Nephron progenitor cell (in vitro differentiated cells): ENCODE data around the gene CAMKK2.

ENCODE experiments used
- DNase-seq: peaks from one replicate; pipeline ENCODE4 v3.0.0; 2021
- H3K27ac Mint-ChIP-seq: 2 replicates; pipeline ENCODE4 v1.8.0; 2021; ENCODE audit warnings: mild to moderate bottlenecking, moderate library complexity, mixed read lengths
- H3K27me3 Mint-ChIP-seq: 2 replicates; pipeline ENCODE4 v1.8.0; 2021; ENCODE audit warnings: mild to moderate bottlenecking, low read depth, mixed read lengths; ENCODE audit not compliant: poor library complexity
- H3K36me3 Mint-ChIP-seq: 2 replicates; pipeline ENCODE4 v1.8.0; 2021; ENCODE audit warnings: low read depth, mixed read lengths
- H3K4me1 Mint-ChIP-seq: 2 replicates; pipeline ENCODE4 v1.8.0; 2021; ENCODE audit warnings: mixed read lengths
- H3K4me3 Mint-ChIP-seq: 2 replicates; pipeline ENCODE4 v1.8.0; 2021; ENCODE audit warnings: mild to moderate bottlenecking, moderate library complexity, mixed read lengths
- H3K9me3 Mint-ChIP-seq: 2 replicates; pipeline ENCODE4 v1.8.0; 2021; ENCODE audit warnings: mild to moderate bottlenecking, moderate library complexity, mixed read lengths
- TF ChIP-seq, protein P1 (sequence below): fragments of 200-600 bp; sonication (generic); IDR thresholded peaks from 2 replicates; pipeline ENCODE4 v1.5.0; 2021; ENCODE audit warnings: antibody characterized with exemption

The CAMKK2 gene

DNA sequence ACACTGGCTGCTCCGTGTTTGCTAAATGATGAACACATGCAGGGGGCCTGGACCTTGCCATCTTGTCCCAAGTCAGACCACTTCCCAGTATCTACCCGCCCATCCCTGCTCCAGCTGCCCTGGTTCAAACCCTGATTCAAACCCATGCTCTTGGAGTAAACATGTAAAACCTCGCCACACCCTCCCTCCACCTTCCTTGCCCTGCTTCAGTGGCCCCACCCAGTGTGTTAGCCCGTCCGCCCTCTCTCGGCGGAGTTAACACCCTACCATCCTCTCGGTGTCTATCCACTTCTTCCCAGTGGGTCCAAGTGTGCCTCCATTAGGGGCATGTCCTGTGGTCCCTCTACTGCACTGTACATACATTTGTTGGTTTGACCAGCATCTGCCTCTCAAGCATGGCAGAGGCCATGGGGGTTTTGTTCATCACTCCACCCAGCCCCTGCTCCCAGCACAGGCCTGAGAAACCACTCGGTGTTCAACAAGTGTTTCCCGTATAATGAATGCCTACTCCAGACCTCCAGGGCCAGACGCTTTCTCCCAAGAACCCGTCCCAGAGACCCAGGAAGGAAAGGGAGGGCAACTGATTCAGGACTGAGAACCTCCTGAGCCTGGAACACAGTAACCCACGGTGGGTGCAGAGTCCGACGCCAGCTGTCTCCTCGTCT lies 49.5 kb downstream of the CAMKK2 start:
- Mint-ChIP-seq H3K36me3 (peaks cover 40% of the 10 kb centered on the region), H3K27ac (peak overlapping the region; percentile 74), H3K27me3 (no peaks in the 10 kb centered on the region)

DNA sequence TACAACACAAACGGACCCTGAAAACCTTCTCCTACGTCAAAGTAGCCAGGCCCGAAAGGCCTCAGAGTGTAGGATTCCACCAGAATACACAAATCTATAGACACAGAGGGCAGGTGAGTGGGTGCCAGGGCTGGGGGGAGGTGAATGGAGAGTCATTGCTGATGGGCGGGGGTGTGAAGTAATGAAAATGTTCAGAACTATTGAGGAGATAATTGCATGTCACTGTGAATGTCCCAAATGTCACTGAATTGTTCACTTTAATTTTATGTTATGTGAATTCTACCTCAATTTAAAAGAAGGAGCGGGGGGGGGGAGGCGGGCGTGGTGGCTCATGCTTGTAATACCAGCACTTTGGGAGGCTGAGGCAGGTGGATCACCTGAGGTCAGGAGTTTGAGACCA lies 50.6 kb downstream of the CAMKK2 start:
- TF ChIP-seq, protein P1, sequence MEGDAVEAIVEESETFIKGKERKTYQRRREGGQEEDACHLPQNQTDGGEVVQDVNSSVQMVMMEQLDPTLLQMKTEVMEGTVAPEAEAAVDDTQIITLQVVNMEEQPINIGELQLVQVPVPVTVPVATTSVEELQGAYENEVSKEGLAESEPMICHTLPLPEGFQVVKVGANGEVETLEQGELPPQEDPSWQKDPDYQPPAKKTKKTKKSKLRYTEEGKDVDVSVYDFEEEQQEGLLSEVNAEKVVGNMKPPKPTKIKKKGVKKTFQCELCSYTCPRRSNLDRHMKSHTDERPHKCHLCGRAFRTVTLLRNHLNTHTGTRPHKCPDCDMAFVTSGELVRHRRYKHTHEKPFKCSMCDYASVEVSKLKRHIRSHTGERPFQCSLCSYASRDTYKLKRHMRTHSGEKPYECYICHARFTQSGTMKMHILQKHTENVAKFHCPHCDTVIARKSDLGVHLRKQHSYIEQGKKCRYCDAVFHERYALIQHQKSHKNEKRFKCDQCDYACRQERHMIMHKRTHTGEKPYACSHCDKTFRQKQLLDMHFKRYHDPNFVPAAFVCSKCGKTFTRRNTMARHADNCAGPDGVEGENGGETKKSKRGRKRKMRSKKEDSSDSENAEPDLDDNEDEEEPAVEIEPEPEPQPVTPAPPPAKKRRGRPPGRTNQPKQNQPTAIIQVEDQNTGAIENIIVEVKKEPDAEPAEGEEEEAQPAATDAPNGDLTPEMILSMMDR, result no peak
- Mint-ChIP-seq H3K36me3 (peaks cover 37% of the 10 kb centered on the region), H3K27ac (no peak overlapping the region), H3K9me3 (no peaks in the 10 kb centered on the region), H3K27me3 (no peaks in the 10 kb centered on the region), H3K4me1 (peaks cover 34% of the 10 kb centered on the region), H3K4me3 (no peak overlapping the region)
- DNase-seq, result no peak

More for the DNA sequence above, 49.5 kb downstream of the CAMKK2 start:
- no peak for DNase-seq
- H3K4me3 Mint-ChIP-seq, result no peak overlapping the region
- TF ChIP-seq, protein P1, result no peak
- peaks cover 23% of the 10 kb centered on the region for H3K4me1 Mint-ChIP-seq
- H3K9me3 Mint-ChIP-seq, result no peaks in the 10 kb centered on the region

DNA sequence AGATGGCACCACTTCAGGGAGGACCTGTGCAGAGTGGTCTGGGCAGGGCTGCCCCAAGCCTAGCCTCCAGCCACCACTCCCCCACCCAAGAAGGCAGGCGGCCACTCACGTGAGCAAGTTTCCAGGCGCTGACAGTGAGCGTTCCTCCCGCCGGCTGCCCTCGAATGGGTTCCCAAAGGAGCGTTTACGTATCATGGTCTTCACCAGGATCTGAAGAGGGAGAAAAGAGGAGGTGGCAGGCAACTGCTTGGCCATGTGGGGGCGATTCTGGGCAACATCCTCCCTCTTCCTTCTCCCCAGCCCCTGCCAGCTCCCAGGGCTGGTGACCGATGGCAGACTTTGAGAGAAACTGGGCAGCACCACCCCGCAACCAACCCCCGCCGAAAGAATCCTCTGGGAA lies 51.5 kb downstream of the CAMKK2 start:
- H3K27me3 Mint-ChIP-seq, result no peaks in the 10 kb centered on the region
- TF ChIP-seq, protein P1, result no peak
- H3K4me1 Mint-ChIP-seq, result peaks cover 39% of the 10 kb centered on the region

DNA sequence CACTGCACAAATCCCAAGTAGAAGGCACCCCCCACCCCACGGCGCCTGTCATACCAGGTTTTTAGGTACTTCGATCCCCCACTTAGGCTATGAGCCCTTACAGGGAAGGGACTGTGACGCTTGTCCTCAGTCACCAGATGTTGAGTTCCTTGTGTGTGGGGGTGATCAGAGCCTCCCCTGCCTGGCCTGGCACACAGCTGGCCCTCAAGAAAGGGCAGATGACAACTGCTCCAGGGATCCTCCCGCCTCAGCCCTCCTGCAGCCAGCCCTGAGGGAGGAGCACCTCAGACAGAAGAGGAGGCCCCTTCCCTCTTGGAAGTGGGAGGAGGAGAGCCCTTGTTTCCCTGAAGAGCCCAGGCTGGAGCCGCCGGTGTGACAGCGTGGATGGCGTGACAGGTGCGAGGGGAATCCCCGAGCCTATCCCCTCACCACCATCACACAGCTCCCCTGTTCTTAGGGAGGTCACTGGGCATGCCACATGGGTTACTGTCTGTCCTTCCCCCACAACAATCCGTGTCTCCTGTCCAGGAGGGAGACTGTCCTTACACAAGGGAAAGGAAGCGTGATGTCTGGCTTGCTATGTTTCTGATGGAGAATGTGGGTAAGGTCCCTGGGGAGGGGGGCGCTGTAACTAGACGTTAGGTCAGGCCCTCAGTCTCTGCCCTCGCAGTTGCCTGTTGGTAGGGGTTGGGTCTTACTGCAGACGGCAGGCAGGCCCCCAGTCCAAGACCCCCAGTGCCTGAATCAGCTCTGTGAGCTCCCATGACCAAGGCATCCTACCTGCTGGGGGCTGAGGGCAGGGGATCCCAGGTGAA lies 55.1 kb downstream of the CAMKK2 start:
- H3K36me3 Mint-ChIP-seq, result peaks cover 30% of the 10 kb centered on the region
- TF ChIP-seq, protein P1, result no peak
- peaks cover 48% of the 10 kb centered on the region for H3K4me1 Mint-ChIP-seq
- H3K27ac Mint-ChIP-seq, result peak overlapping the region; percentile 71
- peak overlapping the region; percentile 5 for H3K4me3 Mint-ChIP-seq
- no peaks in the 10 kb centered on the region for H3K27me3 Mint-ChIP-seq
- no peak for DNase-seq
- no peaks in the 10 kb centered on the region for H3K9me3 Mint-ChIP-seq

More for the DNA sequence above, 51.5 kb downstream of the CAMKK2 start:
- H3K4me3 Mint-ChIP-seq, result no peak overlapping the region
- peaks cover 36% of the 10 kb centered on the region for H3K36me3 Mint-ChIP-seq
- peak overlapping the region; percentile 51 for H3K27ac Mint-ChIP-seq
- no peaks in the 10 kb centered on the region for H3K9me3 Mint-ChIP-seq
- DNase-seq, result no peak

DNA sequence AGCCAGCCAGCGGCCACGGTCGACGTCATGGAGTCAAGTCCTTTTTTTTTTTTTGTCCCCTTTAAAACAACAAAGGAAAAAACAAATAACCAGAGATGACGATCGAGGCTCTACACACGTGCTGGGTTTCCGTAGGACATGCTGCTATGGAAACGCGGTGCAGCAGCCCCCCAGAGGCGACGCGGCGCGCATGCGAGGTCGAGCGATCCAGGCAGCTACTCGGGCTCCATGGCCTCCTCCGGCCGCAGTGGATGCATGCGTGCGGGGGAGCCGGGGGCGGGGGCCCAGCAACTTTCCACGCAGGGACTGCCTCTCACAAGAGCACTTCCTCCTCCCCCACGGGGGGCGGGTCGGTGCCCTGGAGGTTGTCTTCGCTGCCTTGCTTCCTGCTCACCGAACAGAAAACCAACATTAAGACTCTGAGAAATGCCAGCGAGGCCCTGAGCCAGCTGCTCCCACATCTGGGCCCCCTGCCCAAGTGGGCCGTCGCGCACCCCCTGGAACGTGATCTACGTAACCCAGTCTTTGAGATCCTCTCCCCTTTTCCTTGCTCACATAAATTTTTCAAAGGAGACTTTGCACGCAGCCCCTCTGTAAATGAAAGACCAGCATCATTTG lies 55.9 kb downstream of the CAMKK2 start:
- H3K4me3 Mint-ChIP-seq, result peak overlapping the region; percentile 31
- H3K27me3 Mint-ChIP-seq, result no peaks in the 10 kb centered on the region
- no peaks in the 10 kb centered on the region for H3K9me3 Mint-ChIP-seq
- peaks cover 48% of the 10 kb centered on the region for H3K4me1 Mint-ChIP-seq
- H3K36me3 Mint-ChIP-seq, result peaks cover 36% of the 10 kb centered on the region
- TF ChIP-seq, protein P1, result no peak
- DNase-seq, result peak; percentile 45
- peak overlapping the region; percentile 71 for H3K27ac Mint-ChIP-seq
